ENCODE data around the gene IFT80. TPM values are rescaled to one million over a fixed set of nuclear protein-coding genes. Genes with fewer than 3 reads are reported as not detected.

The IFT80 gene
- polyA plus RNA-seq, 1 donor (not counting 4 experiments of a cell fraction or from before 2014, with no cell fraction given) = 23.6 TPM

DNA sequence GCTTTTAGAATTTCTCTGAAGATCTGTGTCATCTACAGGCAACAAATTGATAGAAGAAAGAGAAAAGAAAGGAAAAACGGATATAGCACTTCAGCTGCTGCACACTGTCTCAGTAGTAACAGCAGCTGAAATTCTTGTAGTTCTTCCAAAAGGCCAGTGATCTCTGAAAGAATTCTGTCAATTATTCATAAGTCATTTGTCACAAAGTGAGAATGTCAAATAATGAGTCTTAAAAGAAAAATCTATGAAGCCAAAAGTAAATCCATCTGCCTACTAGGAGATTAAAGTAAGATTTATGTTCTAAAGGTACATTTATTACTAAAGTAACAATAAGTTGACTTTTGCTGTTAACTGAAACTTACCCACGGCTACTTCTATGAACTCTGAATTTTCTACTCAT is 24.6 kb downstream of the IFT80 start:
- Histone ChIP-seq H3K36me3 (ENCODE audit: control insufficient read depth in 2 of 2, extremely low read depth in 1 of 2, insufficient read depth in 2 of 2, low read length in 2 of 2) (peaks cover 0 to 3% of the 10 kb centered on the region in 2 experiments), H2AFZ (ENCODE audit: control insufficient read depth, low read length) (no peak overlapping the region), H3K4me1 (ENCODE audit: control insufficient read depth, extremely low read depth, insufficient read depth, low read length) (no peaks in the 10 kb centered on the region), H4K20me1 (ENCODE audit: control insufficient read depth, extremely low read depth, insufficient read depth, low read length) (no peaks in the 10 kb centered on the region), H3K9ac (ENCODE audit: control insufficient read depth, extremely low read depth, insufficient read depth, low read length) (no peak overlapping the region), H3K27me3 (ENCODE audit: control insufficient read depth, extremely low read depth, insufficient read depth, low read length) (no peaks in the 10 kb centered on the region), H3K79me2 (ENCODE audit: control insufficient read depth, insufficient read depth, low read length) (no peaks in the 10 kb centered on the region), H3K4me2 (ENCODE audit: control insufficient read depth, extremely low read depth, insufficient read depth, low read depth, low read length) (no peak overlapping the region), H3K9me1 (ENCODE audit: control insufficient read depth, extremely low read depth, insufficient read depth, low read length) (no peaks in the 10 kb centered on the region), H3K27ac (ENCODE audit: control insufficient read depth, insufficient read depth, low read length) (no peak overlapping the region), H3K9me3 (ENCODE audit: control insufficient read depth, low read depth, low read length) (no peaks in the 10 kb centered on the region), H3K4me3 (ENCODE audit: control insufficient read depth in 2 of 3, extremely low read depth in 1 of 3, insufficient read depth in 2 of 3, low read depth in 1 of 3, low read length in 3 of 3) (no peak overlapping the region)
- DNase-seq (ENCODE audit: low read depth, low spot score) (no peak), FAIRE-seq (no peak)
- dilution Hi-C loops (cut with MboI; ENCODE audit: extremely low pct_ligation_motif_present, low sequenced_read_pairs) = no loop called here
- no peak for TF ChIP-seq EZH2 (IDR thresholded peaks at IDR 0.05; ENCODE audit: low read length)
- TF ChIP-seq, protein P1, sequence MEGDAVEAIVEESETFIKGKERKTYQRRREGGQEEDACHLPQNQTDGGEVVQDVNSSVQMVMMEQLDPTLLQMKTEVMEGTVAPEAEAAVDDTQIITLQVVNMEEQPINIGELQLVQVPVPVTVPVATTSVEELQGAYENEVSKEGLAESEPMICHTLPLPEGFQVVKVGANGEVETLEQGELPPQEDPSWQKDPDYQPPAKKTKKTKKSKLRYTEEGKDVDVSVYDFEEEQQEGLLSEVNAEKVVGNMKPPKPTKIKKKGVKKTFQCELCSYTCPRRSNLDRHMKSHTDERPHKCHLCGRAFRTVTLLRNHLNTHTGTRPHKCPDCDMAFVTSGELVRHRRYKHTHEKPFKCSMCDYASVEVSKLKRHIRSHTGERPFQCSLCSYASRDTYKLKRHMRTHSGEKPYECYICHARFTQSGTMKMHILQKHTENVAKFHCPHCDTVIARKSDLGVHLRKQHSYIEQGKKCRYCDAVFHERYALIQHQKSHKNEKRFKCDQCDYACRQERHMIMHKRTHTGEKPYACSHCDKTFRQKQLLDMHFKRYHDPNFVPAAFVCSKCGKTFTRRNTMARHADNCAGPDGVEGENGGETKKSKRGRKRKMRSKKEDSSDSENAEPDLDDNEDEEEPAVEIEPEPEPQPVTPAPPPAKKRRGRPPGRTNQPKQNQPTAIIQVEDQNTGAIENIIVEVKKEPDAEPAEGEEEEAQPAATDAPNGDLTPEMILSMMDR (optimal IDR thresholded peaks at IDR 0.05 in 1 of 3, IDR thresholded peaks at IDR 0.05 in 1 of 3, conservative IDR thresholded peaks at IDR 0.05 in 1 of 3; ENCODE audit: extremely low read depth in 1 of 3, insufficient read depth in 2 of 3, low read length in 3 of 3) = no peak

DNA sequence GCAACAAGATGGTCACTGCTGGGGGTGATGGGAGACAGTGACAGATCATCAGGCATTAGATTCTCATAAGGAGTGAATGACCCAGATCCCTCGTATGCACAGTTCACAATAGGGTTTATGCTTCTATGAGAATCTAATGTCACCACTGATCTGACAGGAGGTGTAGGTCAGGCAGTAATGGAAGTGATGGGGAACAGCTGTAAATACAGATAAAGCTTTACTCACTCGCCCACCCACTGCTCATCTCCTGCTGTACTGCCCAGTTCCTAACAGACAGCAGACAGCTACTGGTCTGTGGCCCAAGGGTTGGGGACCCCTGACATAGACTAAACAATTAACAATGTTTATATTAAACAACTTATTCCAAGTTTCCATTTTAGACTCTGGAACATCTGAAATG is 25.4 kb downstream of the IFT80 start:
- no peak overlapping the region for H3K4me3 ChIP-seq (ENCODE audit: control insufficient read depth in 2 of 3, extremely low read depth in 1 of 3, insufficient read depth in 2 of 3, low read depth in 1 of 3, low read length in 3 of 3)
- no peak for TF ChIP-seq EZH2 (IDR thresholded peaks at IDR 0.05; ENCODE audit: low read length)
- TF ChIP-seq, protein P1 (optimal IDR thresholded peaks at IDR 0.05 in 1 of 3, IDR thresholded peaks at IDR 0.05 in 1 of 3, conservative IDR thresholded peaks at IDR 0.05 in 1 of 3; ENCODE audit: extremely low read depth in 1 of 3, insufficient read depth in 2 of 3, low read length in 3 of 3) = no peak
- no peaks in the 10 kb centered on the region for H3K4me1 ChIP-seq (ENCODE audit: control insufficient read depth, extremely low read depth, insufficient read depth, low read length)
- H3K9me1 ChIP-seq (ENCODE audit: control insufficient read depth, extremely low read depth, insufficient read depth, low read length) = no peaks in the 10 kb centered on the region
- no peak for FAIRE-seq
- no peak for DNase-seq (ENCODE audit: low read depth, low spot score)
- H3K27me3 ChIP-seq (ENCODE audit: control insufficient read depth, extremely low read depth, insufficient read depth, low read length) = no peaks in the 10 kb centered on the region
- no peak overlapping the region for H3K9ac ChIP-seq (ENCODE audit: control insufficient read depth, extremely low read depth, insufficient read depth, low read length)
- dilution Hi-C loops (cut with MboI; ENCODE audit: extremely low pct_ligation_motif_present, low sequenced_read_pairs) = no loop called here
- H3K79me2 ChIP-seq (ENCODE audit: control insufficient read depth, insufficient read depth, low read length) = no peaks in the 10 kb centered on the region
- H3K27ac ChIP-seq (ENCODE audit: control insufficient read depth, insufficient read depth, low read length) = no peak overlapping the region
- no peak overlapping the region for H2AFZ ChIP-seq (ENCODE audit: control insufficient read depth, low read length)
- no peaks in the 10 kb centered on the region for H4K20me1 ChIP-seq (ENCODE audit: control insufficient read depth, extremely low read depth, insufficient read depth, low read length)
- peaks cover 0 to 3% of the 10 kb centered on the region in 2 experiments for H3K36me3 ChIP-seq (ENCODE audit: control insufficient read depth in 2 of 2, extremely low read depth in 1 of 2, insufficient read depth in 2 of 2, low read length in 2 of 2)
- no peak overlapping the region for H3K4me2 ChIP-seq (ENCODE audit: control insufficient read depth, extremely low read depth, insufficient read depth, low read depth, low read length)
- H3K9me3 ChIP-seq (ENCODE audit: control insufficient read depth, low read depth, low read length) = no peaks in the 10 kb centered on the region

Data from keratinocyte (primary cell).